IMR-90 (cell line): Measurements from ENCODE around the gene MAP3K19. TPM values are rescaled to one million over a fixed set of nuclear protein-coding genes. Genes with fewer than 3 reads are reported as not detected.

Source experiments
- ATAC-seq: fragments of 200-7000 bp; cut with Tn5 transposase; 2 replicates; pipeline ENCODE4 v1.9.1; 2020; ENCODE audit warnings: low read depth, mild to moderate bottlenecking, moderate library complexity
- BruUV-seq: library from RNA; stranded (reverse); fragments of 400-500 nt; replicated peaks from 2 replicates; lab custom pipeline; 2021; lab: Mats Ljungman, UMichigan
- CTCF ChIA-PET: fragments of 300-600 bp; formaldehyde crosslinking; extraction: SDS; loops from one replicate; lab custom pipeline; 2021; ENCODE audit warnings: antibody characterized with exemption; lab: Yijun Ruan, JAX
- POLR2A ChIA-PET: fragments of 300-600 bp; sonication (Branson Sonifier 250); formaldehyde crosslinking; loops from one replicate; lab custom pipeline; 2022; ENCODE audit warnings: antibody characterized with exemption; ENCODE audit not compliant: unreplicated experiment; lab: Charles Lee
- DNase-seq: peaks from one replicate; pipeline ENCODE4 v3.0.0; 2013
- H2AFZ ChIP-seq: replicated peaks from 2 replicates; pipeline ENCODE3; 2013; ENCODE audit warnings: low read length, mild to moderate bottlenecking; ENCODE audit not compliant: poor library complexity
- H2AK5ac ChIP-seq: 2 replicates; pipeline ENCODE4 v1.6.1; 2013; ENCODE audit warnings: low read depth, low read length, inconsistent platforms
- H2AK9ac ChIP-seq: replicated peaks from 2 replicates; pipeline ENCODE3; 2013; ENCODE audit warnings: mild to moderate bottlenecking, low read depth, low read length, moderate library complexity; ENCODE audit not compliant: poor library complexity
- H2BK120ac ChIP-seq: 2 replicates; pipeline ENCODE4 v1.6.1; 2013; ENCODE audit warnings: low read depth, low read length, inconsistent platforms
- H2BK15ac ChIP-seq: 3 replicates; pipeline ENCODE4 v1.6.1; 2013; ENCODE audit warnings: low read depth, low read length, inconsistent platforms
- H2BK20ac ChIP-seq: 2 replicates; pipeline ENCODE4 v1.6.1; 2013; ENCODE audit warnings: low read depth, mild to moderate bottlenecking, inconsistent platforms, low read length, moderate library complexity
- H2BK5ac ChIP-seq: 2 replicates; pipeline ENCODE4 v1.6.1; 2013; ENCODE audit warnings: mild to moderate bottlenecking, low read depth, low read length, inconsistent platforms; ENCODE audit not compliant: poor library complexity, severe bottlenecking
- H3K14ac ChIP-seq: replicated peaks from 2 replicates; pipeline ENCODE4 v1.6.1; 2013; ENCODE audit warnings: low read depth, low read length, inconsistent platforms
- H3K18ac ChIP-seq: 2 replicates; pipeline ENCODE4 v1.6.1; 2013; ENCODE audit warnings: low read depth, low read length, control low read depth
- H3K23ac ChIP-seq: 2 replicates; pipeline ENCODE4 v1.6.1; 2013; ENCODE audit warnings: low read depth, low read length, inconsistent platforms
- H3K27ac ChIP-seq: 2 replicates; pipeline ENCODE4 v1.5.1; 2013; ENCODE audit warnings: mild to moderate bottlenecking, control low read depth, low read length; ENCODE audit not compliant: insufficient read depth
- H3K27me3 ChIP-seq: 2 replicates; pipeline ENCODE4 v1.6.1; 2013; ENCODE audit warnings: low read length; ENCODE audit not compliant: control insufficient read depth, insufficient read depth
- H3K36me3 ChIP-seq: 2 replicates; pipeline ENCODE4 v1.6.1; 2013; ENCODE audit warnings: low read length, mixed read lengths; ENCODE audit not compliant: control insufficient read depth, insufficient read depth
- H3K4ac ChIP-seq: 2 replicates; pipeline ENCODE4 v1.6.1; 2013; ENCODE audit warnings: low read depth, low read length, inconsistent platforms
- H3K4me1 ChIP-seq: 2 replicates; pipeline ENCODE4 v1.6.1; 2013; ENCODE audit warnings: low read length, mixed read lengths; ENCODE audit not compliant: control insufficient read depth, insufficient read depth
- H3K4me2 ChIP-seq: 2 replicates; pipeline ENCODE4 v1.6.1; 2013; ENCODE audit warnings: low read depth, mild to moderate bottlenecking, control low read depth, low read length, moderate library complexity
- H3K4me3 ChIP-seq: 2 replicates; pipeline ENCODE4 v1.5.1; 2013; ENCODE audit warnings: low read depth, mild to moderate bottlenecking, control low read depth, low read length, moderate library complexity; ENCODE audit not compliant: insufficient read depth
- H3K56ac ChIP-seq: 2 replicates; pipeline ENCODE4 v1.6.1; 2013; ENCODE audit warnings: low read length, inconsistent platforms; ENCODE audit not compliant: insufficient read depth; ENCODE audit errors: extremely low read depth
- H3K79me1 ChIP-seq, 2 experiments: 2 replicates each; pipeline ENCODE4 v1.6.1; 2013; ENCODE audit warnings: low read length in 2 of 2, inconsistent platforms in 1 of 2, low read depth in 1 of 2
- H3K9ac ChIP-seq: 2 replicates; pipeline ENCODE4 v1.6.1; 2013; ENCODE audit warnings: low read depth, low read length, control low read depth
- H3K9me1 ChIP-seq: 2 replicates; pipeline ENCODE4 v1.6.1; 2013; ENCODE audit warnings: low read length, inconsistent platforms; ENCODE audit not compliant: insufficient read depth
- H3K9me3 ChIP-seq: 2 replicates; pipeline ENCODE4 v1.6.1; 2013; ENCODE audit warnings: low read length; ENCODE audit not compliant: control insufficient read depth, insufficient read depth
- H4K20me1 ChIP-seq: 2 replicates; pipeline ENCODE4 v1.6.1; 2013; ENCODE audit warnings: low read length, inconsistent platforms; ENCODE audit not compliant: insufficient read depth
- H4K5ac ChIP-seq: 2 replicates; pipeline ENCODE4 v1.6.1; 2013; ENCODE audit warnings: mild to moderate bottlenecking, low read depth, low read length, control low read depth
- H4K8ac ChIP-seq, 2 experiments: 2 replicates each; pipeline ENCODE4 v1.6.1; 2013; ENCODE audit warnings: low read depth in 2 of 2, low read length in 2 of 2, control low read depth in 1 of 2, inconsistent platforms in 1 of 2
- H4K91ac ChIP-seq: 2 replicates; pipeline ENCODE4 v1.6.1; 2013; ENCODE audit warnings: low read depth, low read length, inconsistent platforms; ENCODE audit not compliant: insufficient read depth
- BHLHE40 ChIP-seq: fragments of 150-350 bp; IDR thresholded peaks from 2 replicates; pipeline ENCODE4 v1.6.1; 2016; ENCODE audit warnings: mild to moderate bottlenecking, low read depth, low read length
- CEBPB ChIP-seq: IDR thresholded peaks from 2 replicates; pipeline ENCODE4 v1.6.1; 2012; ENCODE audit warnings: low read depth, low read length, improper control_type of control experiment
- CHD1 ChIP-seq: IDR thresholded peaks from 2 replicates; pipeline ENCODE4 v1.6.1; 2012; ENCODE audit warnings: low read depth, low read length, improper control_type of control experiment
- FOS ChIP-seq: fragments of 150-350 bp; IDR thresholded peaks from 2 replicates; pipeline ENCODE4 v1.6.1; 2016; ENCODE audit warnings: low read depth, low read length
- MAFK ChIP-seq: IDR thresholded peaks from 2 replicates; pipeline ENCODE4 v1.6.1; 2012; ENCODE audit warnings: low read depth, low read length, improper control_type of control experiment
- MAZ ChIP-seq: IDR thresholded peaks from 2 replicates; pipeline ENCODE4 v1.6.1; 2012; ENCODE audit warnings: low read depth, mild to moderate bottlenecking, low read length, improper control_type of control experiment, moderate library complexity, borderline replicate concordance
- MXI1 ChIP-seq: IDR thresholded peaks from 2 replicates; pipeline ENCODE4 v1.6.1; 2012; ENCODE audit warnings: low read depth, mild to moderate bottlenecking, low read length, moderate library complexity, borderline replicate concordance
- NFE2L2 ChIP-seq: fragments of 150-350 bp; IDR thresholded peaks from 2 replicates; pipeline ENCODE4 v1.6.1; 2016; ENCODE audit warnings: low read depth, mild to moderate bottlenecking, low read length
- POLR2A ChIP-seq: IDR thresholded peaks from 2 replicates; pipeline ENCODE4 v1.6.1; 2012; ENCODE audit warnings: mild to moderate bottlenecking, low read depth, low read length
- RAD21 ChIP-seq: IDR thresholded peaks from 2 replicates; pipeline ENCODE4 v1.6.1; 2012; ENCODE audit warnings: low read length, improper control_type of control experiment
- RCOR1 ChIP-seq: IDR thresholded peaks from 2 replicates; pipeline ENCODE4 v1.6.1; 2012; ENCODE audit warnings: mild to moderate bottlenecking, low read length, improper control_type of control experiment; ENCODE audit not compliant: insufficient replicate concordance
- RFX5 ChIP-seq: IDR thresholded peaks from 2 replicates; pipeline ENCODE4 v1.8.0; 2012; ENCODE audit warnings: low read depth, mild to moderate bottlenecking, low read length, moderate library complexity
- SMC3 ChIP-seq: fragments of 150-350 bp; IDR thresholded peaks from 2 replicates; pipeline ENCODE4 v1.6.1; 2016; ENCODE audit warnings: low read depth, mild to moderate bottlenecking, antibody characterized with exemption, low read length, moderate library complexity
- WGBS, 2 experiments: methylation state at CpG; one replicate each; pipeline versions ENCODE4 v1.1.5 to v1.1.7; 2013; ENCODE audit warnings: missing lambda C conversion rate in 2 of 2; ENCODE audit not compliant: insufficient read length in 1 of 2; ENCODE audit errors: extremely low coverage in 2 of 2; 5-methylcytosine and 5-hydroxymethylcytosine counted together
- dilution Hi-C: fragments of 300-500 bp; cut with HindIII; formaldehyde crosslinking; loops from one replicate; pipeline ENCODE4 v1.14.3; 2018; ENCODE audit warnings: low sequenced_read_pairs; ENCODE audit not compliant: unreplicated experiment
- in situ Hi-C: fragments of 300-500 bp; cut with MboI; formaldehyde crosslinking; loops from 3 replicates; pipeline ENCODE4 v1.14.3; 2019; ENCODE audit warnings: low sequenced_read_pairs, inconsistent platforms, mixed read lengths
- intact Hi-C: fragments of 100-400 bp; cut with micrococcal nuclease; formaldehyde crosslinking; loops from 2 replicates; pipeline ENCODE4 v1.10.0; 2022
- polyA plus RNA-seq, 3 experiments: library from polyadenylated mRNA; depleted of rRNA; stranded (reverse); fragments of >200 nt; gene quantifications; 2 replicates each; pipeline ENCODE4 v1.2.3, GENCODE V29; 2012; ENCODE audit warnings: low replicate concordance in 1 of 3
- total RNA-seq: library from RNA; depleted of rRNA; stranded (reverse); fragments of >200 nt; gene quantifications from 2 replicates; pipeline ENCODE4 v1.2.3, GENCODE V29; 2012
- TF ChIP-seq, protein P1 (sequence below): conservative IDR thresholded peaks from 2 replicates; pipeline ENCODE4 v1.5.1; 2012; ENCODE audit warnings: mild to moderate bottlenecking, low read depth, low read length, improper control_type of control experiment
- TF ChIP-seq, protein P2 (sequence below): fragments of 150-350 bp; IDR thresholded peaks from 2 replicates; pipeline ENCODE4 v1.6.1; 2016; ENCODE audit warnings: low read depth, mild to moderate bottlenecking, low read length, moderate library complexity, borderline replicate concordance
- TF ChIP-seq, protein P3 (sequence below): fragments of 150-350 bp; IDR thresholded peaks from 2 replicates; pipeline ENCODE4 v1.6.1; 2017; ENCODE audit warnings: mild to moderate bottlenecking, antibody characterized with exemption, low read length, low read depth

The MAP3K19 gene
- total and polyA plus RNA-seq, 2 of the 4 experiments (the other 2 are of a cell fraction): not detected

DNA sequence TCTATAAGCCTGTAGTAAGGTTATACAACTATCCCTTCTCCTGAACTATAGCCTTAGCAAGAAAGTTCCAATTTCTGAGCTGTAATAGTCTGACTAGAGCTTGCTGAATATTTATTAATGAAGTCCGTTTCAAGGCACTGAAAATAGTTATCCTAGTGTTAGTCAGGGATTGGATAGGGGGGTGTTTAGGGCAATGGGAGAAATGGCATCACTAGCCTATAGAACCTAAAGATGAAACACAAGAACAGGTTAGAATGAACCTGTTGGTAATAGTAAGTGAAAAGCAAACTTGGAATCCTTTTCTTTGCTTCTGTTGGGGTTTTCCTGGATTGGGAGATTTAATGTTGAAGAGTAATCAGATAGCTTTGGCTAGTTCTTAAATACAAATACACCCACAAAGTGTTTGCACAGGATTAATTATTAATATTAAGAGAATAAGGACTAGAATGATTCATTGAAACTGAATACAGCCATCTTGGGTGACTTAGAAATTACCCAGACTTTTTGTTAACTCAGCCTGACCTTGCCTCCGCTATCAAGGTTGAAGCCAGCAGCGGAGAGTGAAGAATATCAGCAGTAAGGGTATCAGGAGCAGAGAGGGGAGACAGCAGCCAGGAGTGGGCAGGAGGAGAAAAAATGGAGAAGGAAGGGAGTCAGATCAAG lies 114.3 kb downstream of the MAP3K19 start:
- TF ChIP-seq SMC3 (no peak), MAFK (no peak), CHD1 (no peak), RAD21 (no peak), NFE2L2 (no peak), RFX5 (no peak), MAZ (no peak), MXI1 (no peak), CEBPB (no peak), BHLHE40 (no peak), FOS (no peak), POLR2A (no peak), RCOR1 (no peak)
- TF ChIP-seq, protein P1, sequence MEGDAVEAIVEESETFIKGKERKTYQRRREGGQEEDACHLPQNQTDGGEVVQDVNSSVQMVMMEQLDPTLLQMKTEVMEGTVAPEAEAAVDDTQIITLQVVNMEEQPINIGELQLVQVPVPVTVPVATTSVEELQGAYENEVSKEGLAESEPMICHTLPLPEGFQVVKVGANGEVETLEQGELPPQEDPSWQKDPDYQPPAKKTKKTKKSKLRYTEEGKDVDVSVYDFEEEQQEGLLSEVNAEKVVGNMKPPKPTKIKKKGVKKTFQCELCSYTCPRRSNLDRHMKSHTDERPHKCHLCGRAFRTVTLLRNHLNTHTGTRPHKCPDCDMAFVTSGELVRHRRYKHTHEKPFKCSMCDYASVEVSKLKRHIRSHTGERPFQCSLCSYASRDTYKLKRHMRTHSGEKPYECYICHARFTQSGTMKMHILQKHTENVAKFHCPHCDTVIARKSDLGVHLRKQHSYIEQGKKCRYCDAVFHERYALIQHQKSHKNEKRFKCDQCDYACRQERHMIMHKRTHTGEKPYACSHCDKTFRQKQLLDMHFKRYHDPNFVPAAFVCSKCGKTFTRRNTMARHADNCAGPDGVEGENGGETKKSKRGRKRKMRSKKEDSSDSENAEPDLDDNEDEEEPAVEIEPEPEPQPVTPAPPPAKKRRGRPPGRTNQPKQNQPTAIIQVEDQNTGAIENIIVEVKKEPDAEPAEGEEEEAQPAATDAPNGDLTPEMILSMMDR: no peak
- TF ChIP-seq, protein P2, sequence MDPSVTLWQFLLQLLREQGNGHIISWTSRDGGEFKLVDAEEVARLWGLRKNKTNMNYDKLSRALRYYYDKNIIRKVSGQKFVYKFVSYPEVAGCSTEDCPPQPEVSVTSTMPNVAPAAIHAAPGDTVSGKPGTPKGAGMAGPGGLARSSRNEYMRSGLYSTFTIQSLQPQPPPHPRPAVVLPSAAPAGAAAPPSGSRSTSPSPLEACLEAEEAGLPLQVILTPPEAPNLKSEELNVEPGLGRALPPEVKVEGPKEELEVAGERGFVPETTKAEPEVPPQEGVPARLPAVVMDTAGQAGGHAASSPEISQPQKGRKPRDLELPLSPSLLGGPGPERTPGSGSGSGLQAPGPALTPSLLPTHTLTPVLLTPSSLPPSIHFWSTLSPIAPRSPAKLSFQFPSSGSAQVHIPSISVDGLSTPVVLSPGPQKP: no peak
- TF ChIP-seq, protein P3, sequence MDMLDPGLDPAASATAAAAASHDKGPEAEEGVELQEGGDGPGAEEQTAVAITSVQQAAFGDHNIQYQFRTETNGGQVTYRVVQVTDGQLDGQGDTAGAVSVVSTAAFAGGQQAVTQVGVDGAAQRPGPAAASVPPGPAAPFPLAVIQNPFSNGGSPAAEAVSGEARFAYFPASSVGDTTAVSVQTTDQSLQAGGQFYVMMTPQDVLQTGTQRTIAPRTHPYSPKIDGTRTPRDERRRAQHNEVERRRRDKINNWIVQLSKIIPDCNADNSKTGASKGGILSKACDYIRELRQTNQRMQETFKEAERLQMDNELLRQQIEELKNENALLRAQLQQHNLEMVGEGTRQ: no peak
- Histone ChIP-seq H3K27ac (no peak overlapping the region), H3K36me3 (peaks cover 1% of the 10 kb centered on the region; the same call in 1 of the 2 replicates), H3K4me3 (no peak overlapping the region), H3K14ac (no peak overlapping the region), H3K9me3 (no peaks in the 10 kb centered on the region), H2BK15ac (no peak overlapping the region), H3K9me1 (no peaks in the 10 kb centered on the region; the same call in 1 of the 2 replicates), H2BK20ac (no peak overlapping the region), H2AK9ac (no peak overlapping the region), H4K5ac (no peak overlapping the region), H3K9ac (no peak overlapping the region), H4K91ac (no peak overlapping the region), H3K79me1 (peaks cover 0 to 19% of the 10 kb centered on the region in 2 experiments; a peak in 2 of 4 replicates), H3K4me1 (peaks cover 2% of the 10 kb centered on the region; the same call in 1 of the 2 replicates), H3K56ac (no peak overlapping the region), H2BK5ac (no peak overlapping the region), H2BK120ac (no peak overlapping the region), H3K4ac (no peak overlapping the region), H2AK5ac (no peak overlapping the region), H3K18ac (no peak overlapping the region), H4K20me1 (peaks cover 65% of the 10 kb centered on the region), H3K4me2 (no peak overlapping the region), H3K27me3 (no peaks in the 10 kb centered on the region), H4K8ac (no peak overlapping the region), H2AFZ (no peak overlapping the region), H3K23ac (no peak overlapping the region)
- ATAC-seq: no peak
- dilution Hi-C loops: no loop called here
- in situ Hi-C loops: no loop called here
- ChIA-PET CTCF (interaction anchor here (0.5 kb wide), 1 partner anchor 440 kb away, joined by 4 read pairs; no protein-coding TSS in a partner anchor), POLR2A (no interaction called here)
- no peak for DNase-seq
- intact Hi-C loops: no loop called here
- no CpG with 5 or more reads among the region's 3 CpGs for WGBS, 2 experiments
- BruUV-seq: no TSS peak
